ENCODE measurements around the gene SCN7A.
"Not testable (repeated sequence)": the region's sequence is repeated elsewhere in the genome, so short reads cannot be mapped to it uniquely, and the experiment has no call there.

Gene SCN7A

DNA sequence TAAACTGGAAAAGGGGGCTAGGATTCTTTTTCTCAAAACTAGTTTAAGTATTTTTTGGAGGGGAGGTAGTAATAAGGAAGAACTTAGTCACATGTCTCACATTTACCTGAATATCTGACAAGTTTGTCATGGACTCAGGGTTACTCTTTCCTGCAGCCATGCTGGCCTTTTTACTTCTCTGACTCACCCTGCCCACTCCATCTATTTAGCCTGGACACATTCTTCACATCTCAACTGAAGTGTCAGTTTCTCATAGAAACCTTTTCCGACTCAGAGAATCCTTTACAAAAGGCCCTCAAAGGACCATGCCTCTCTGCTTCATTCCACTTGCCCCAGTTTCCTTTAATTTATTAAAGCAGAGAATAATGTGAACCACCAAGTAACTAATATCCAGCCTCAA lies 42.6 kb downstream of the SCN7A start:
- no peak for DNase-seq

DNA sequence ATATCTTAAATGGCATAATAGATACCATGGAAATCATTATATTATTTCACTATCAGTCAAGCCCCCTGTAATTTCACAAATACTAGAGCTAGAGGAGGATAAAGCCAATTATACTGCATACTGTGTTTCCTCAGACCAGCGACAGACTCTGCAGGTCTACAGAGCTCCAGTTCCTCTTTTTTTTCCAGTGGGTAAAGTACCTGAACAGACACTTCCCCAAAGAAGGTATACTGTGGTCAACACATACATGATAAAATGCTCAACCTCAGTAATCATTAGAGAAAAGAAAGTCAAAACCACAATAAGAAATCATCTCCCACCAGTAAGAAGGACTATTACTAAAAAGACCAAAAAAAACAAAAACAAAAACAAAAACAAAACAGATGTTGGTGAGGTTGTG lies 44.6 kb downstream of the SCN7A start:
- DNase-seq: no peak

- DNase-seq: no peak
These were observed 45.9 kb downstream of the SCN7A start for GRCh38 chr2:166448106-166448505.

GRCh38 chr2:166444306-166444705 lies 49.7 kb downstream of the SCN7A start:
- DNase-seq: no peak

GRCh38 chr2:166440313-166440712 lies 53.7 kb downstream of the SCN7A start:
- DNase-seq: no peak

DNA sequence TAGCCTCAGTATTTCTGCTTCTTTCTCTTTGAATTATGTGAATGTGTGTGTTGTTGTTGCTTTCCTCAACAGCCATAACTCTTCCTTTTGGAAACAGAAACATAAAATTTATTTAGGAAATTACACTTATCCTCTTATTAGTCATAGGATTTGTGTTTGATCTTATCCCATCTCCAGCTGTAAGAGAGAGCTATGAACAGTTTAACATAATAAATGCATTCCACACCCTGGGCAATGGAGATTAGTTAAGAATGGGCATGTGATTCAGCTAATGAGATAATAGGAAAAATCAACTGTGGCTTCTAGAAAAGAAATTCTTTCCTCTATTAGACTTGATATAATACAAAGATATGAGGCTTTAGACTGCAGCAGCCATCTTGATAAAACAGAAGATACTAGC lies 55.0 kb downstream of the SCN7A start:
- no peak for DNase-seq

GRCh38 chr2:166436976-166437375 lies 57.1 kb downstream of the SCN7A start:
- DNase-seq: no peak

GRCh38 chr2:166436189-166436588 lies 57.9 kb downstream of the SCN7A start:
- DNase-seq: no peak

DNA sequence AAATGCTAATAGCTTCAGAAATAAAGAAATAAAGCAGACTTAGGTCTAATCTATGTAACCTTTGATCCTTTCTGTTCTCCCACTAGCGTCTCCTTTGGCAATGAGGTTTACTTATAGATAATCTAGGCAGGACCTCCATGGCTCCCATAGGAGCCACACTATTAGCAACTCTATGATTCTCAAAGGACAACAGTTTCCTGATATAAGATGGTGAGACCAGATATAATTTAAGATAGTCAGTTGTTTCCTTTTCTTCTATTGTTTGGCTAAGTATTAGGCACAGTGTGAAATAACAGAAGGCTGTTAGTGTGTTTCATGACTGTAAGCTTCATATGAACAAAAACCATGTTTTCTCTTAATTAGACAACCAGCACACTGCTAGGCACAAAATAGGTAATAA lies 59.6 kb downstream of the SCN7A start:
- no peak for DNase-seq

- no peak for DNase-seq
These were observed 60.6 kb downstream of the SCN7A start for GRCh38 chr2:166433457-166433856.

DNA sequence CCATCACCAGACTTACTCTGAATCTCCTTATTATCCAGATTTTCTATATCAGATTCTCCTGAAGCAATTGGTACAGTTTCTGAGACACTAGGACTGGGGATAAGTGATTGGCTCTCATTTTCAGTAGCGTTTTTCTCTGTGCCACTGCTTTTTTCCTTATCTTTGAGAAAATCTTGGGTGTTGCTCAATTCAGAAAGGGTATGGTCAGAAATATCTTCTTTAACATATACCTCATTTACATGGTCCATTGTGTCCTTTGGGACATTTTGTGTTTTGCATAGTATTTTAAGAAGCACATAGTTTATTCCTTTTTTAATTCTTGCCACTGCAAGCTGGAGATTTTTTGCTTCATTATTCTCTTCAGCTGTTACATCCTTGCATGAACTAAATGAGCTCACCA lies 61.7 kb downstream of the SCN7A start:
- DNase-seq: no peak

GRCh38 chr2:166424841-166425240 lies 69.2 kb downstream of the SCN7A start:
- DNase-seq: no peak

GRCh38 chr2:166419616-166419934 lies 74.5 kb downstream of the SCN7A start:
- DNase-seq: peak; percentile 12 to 54

DNA sequence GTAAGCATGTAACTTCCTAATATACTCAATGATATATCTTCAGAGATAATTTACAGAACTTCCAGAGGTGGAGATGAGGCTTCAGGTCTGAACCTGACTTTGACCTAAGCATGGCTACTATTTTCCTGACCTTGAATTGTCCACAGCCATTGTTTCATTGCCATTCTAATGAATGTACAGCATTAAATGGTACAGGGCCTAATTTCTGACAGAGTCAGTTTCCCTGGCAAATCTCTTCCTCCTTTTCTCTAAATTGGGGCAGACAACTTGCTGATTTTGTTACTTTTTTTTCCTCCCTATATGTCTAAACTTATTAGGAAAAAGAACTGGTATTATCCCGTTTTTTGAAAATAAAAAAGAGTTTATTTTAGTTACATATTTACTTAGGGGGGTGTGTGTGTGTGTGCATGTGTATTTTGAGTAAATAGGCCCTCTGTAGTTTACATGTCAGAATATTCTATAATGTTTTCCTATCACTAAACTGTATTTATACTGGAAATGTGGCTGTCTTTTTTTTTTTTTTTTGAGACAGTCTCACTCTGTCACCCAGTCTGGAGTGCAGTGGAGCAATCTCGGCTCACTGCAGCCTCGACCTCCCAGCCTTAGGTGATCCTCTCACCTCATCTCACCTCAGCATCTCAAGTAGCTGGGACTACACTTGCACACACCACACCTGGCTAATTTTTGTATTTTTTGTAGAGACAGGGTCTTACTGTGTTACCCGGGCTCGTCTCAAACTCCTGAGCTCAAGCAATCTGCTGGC lies 75.0 kb downstream of the SCN7A start:
- no peak for DNase-seq

DNA sequence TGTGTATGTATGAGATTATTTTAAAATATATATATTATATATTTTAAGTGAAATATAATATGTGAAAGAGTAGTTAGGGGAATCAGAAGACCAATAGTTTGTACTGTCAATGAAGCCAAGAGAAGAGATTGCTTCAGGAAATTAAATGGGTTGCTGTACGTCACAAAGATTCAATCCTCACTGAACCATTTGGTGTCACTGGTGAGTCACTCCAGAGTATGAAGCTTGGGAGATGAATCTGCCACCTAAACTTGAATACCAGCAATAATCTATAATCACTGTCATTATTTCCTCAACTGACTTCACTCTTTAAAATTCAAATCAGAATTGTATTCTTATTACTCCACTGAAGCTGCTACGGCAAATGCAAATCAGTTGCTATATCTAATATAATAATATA lies 76.4 kb downstream of the SCN7A start:
- peak; percentile 28 to 54 for DNase-seq

- DNase-seq: no peak
These were observed 80.8 kb downstream of the SCN7A start for GRCh38 chr2:166413255-166413654.

- DNase-seq: no peak
These were observed 82.4 kb downstream of the SCN7A start for GRCh38 chr2:166411473-166412230.

- DNase-seq: no peak
These were observed 83.1 kb downstream of the SCN7A start for GRCh38 chr2:166410828-166411472.

GRCh38 chr2:166407746-166408145 lies 86.3 kb downstream of the SCN7A start:
- DNase-seq: not testable (repeated sequence)

DNA sequence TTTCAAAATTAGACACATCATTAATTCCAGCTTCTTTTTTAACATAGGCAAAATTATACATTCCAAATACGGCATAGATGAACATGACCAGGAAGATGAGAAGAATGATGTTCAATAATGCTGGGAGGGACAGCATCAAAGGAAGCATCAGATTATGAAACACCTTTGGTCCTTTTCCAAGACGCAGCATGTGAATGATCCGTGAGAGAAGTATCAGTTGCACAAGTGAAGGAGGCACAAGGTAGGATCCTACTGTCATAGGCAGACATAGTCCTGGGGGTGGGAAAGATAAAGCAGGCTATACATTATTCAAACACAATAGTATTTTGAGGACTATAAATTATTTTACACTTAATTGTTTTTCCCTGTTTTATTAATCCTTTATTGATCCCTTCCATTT lies 87.7 kb downstream of the SCN7A start:
- DNase-seq: no peak

- DNase-seq: no peak
These were observed 88.5 kb downstream of the SCN7A start for GRCh38 chr2:166405569-166405926.

- DNase-seq: no peak
These were observed 89.0 kb downstream of the SCN7A start for GRCh38 chr2:166404831-166405568.

GRCh38 chr2:166394245-166394644 lies 99.8 kb downstream of the SCN7A start:
- no peak for DNase-seq

DNA sequence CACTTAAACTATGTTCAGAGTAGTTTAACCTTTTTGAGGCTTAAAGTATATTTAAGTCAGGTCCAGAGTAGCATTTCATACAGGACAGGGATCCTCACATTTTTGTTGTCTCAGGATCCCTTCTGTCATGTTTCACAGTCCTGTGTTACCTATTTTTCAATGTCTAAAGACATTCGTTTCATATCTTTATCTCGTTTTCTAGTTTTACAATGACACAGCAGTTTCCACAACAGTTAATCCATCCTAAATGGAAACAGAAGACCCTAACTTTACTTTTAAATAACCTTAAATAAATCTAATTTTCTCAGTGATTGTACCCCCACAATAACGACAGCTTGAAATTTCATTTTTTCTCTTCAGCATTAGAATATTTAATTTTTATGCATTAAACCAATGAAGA lies 101.0 kb downstream of the SCN7A start:
- no peak for DNase-seq

Data from NCI-H524 (cell line).